Tibial nerve (tissue), 4 donors: ENCODE measurements around the gene LIN37. TPM values are rescaled to one million over a fixed set of nuclear protein-coding genes. Genes with fewer than 3 reads are reported as not detected.

Experiments used
- DNase-seq, 2 donors: peaks; one replicate each; pipeline ENCODE4 v3.0.0-alpha.2; 2019; ENCODE audit warnings: low spot score in 2 of 2
- H3K27ac ChIP-seq, 4 donors: fragments of 200-600 bp; sonication (generic) in 3 of 4; one replicate each; pipeline ENCODE4 v1.5.1; 2017 to 2019; ENCODE audit warnings: mild to moderate bottlenecking in 1 of 4
- H3K27me3 ChIP-seq, 2 donors: fragments of 200-600 bp; sonication (generic) in 1 of 2; one replicate each; pipeline versions ENCODE4 v1.5.1 to v1.6.0; 2017 to 2019
- H3K36me3 ChIP-seq, 3 donors: fragments of 200-600 bp; sonication (generic); one replicate each; pipeline ENCODE4 v1.5.1; 2018 to 2019
- H3K4me1 ChIP-seq, 4 donors: fragments of 200-600 bp; sonication (generic) in 3 of 4; one replicate each; pipeline ENCODE4 v1.5.1; 2017 to 2019
- H3K4me3 ChIP-seq, 4 donors: fragments of 200-600 bp; sonication (generic) in 3 of 4; one replicate each; pipeline ENCODE4 v1.5.1; 2017 to 2019; ENCODE audit warnings: mild to moderate bottlenecking in 1 of 4, moderate library complexity in 1 of 4
- H3K9me3 ChIP-seq, 4 donors: fragments of 200-600 bp; sonication (generic) in 3 of 4; one replicate each; pipeline ENCODE4 v1.5.1; 2017 to 2019
- CTCF ChIP-seq, 5 experiments: fragments of 200-600 bp in 3 of 5; fragments of 450-650 bp in 2 of 5; sonication (generic) in 3 of 5; IDR thresholded peaks; one replicate each; pipeline ENCODE4 v1.5.1; 2016 to 2019; ENCODE audit warnings: antibody characterized with exemption in 5 of 5, mild to moderate bottlenecking in 3 of 5, moderate library complexity in 2 of 5
- EP300 ChIP-seq, 2 donors: sonication (generic); formaldehyde crosslinking; IDR thresholded peaks; one replicate each; pipeline ENCODE4 v1.6.1; 2017; ENCODE audit warnings: antibody characterized with exemption in 2 of 2, mild to moderate bottlenecking in 1 of 2
- POLR2A ChIP-seq, 2 donors: fragments of 450-650 bp; IDR thresholded peaks; one replicate each; pipeline ENCODE4 v1.6.1; 2017; ENCODE audit warnings: antibody characterized with exemption in 2 of 2, mild to moderate bottlenecking in 2 of 2, moderate library complexity in 2 of 2
- WGBS, 2 donors: methylation state at CpG; one replicate each; pipeline ENCODE4 v1.1.5; 2018; 5-methylcytosine and 5-hydroxymethylcytosine counted together
- total RNA-seq, 4 donors: library from RNA; depleted of rRNA; stranded (reverse); fragments of >200 nt; gene quantifications; one replicate each; pipeline ENCODE4 v1.1.0, GENCODE V29; 2016

LIN37 gene
- total RNA-seq, 4 donors from 2014 or later = 18.1 to 32.7 (median 20.6) TPM

GRCh38 chr19:35796645-35797542, 48.5 kb downstream of the LIN37 start:
- whole genome bisulfite sequencing, 2 donors = 14 to 16% methylated on average over 39 of the region's 39 CpGs
- Histone ChIP-seq H3K4me1 (peaks cover 0 to 8% (median 0%) of the 10 kb centered on the region in 4 donors), H3K27me3 (peaks cover 0 to 48% of the 10 kb centered on the region in 2 donors), H3K9me3 (peaks cover 0 to 6% (median 0%) of the 10 kb centered on the region in 4 donors), H3K4me3 (peak overlapping the region in 1 of 4 donors; percentile 15), H3K36me3 (no peaks in the 10 kb centered on the region), H3K27ac (no peak overlapping the region)
- DNase-seq = no peak
- no peak for TF ChIP-seq CTCF (IDR thresholded peaks at IDR 0.05)
- no peak for TF ChIP-seq EP300 (IDR thresholded peaks at IDR 0.05)
- TF ChIP-seq POLR2A (IDR thresholded peaks at IDR 0.05) = no peak

DNA sequence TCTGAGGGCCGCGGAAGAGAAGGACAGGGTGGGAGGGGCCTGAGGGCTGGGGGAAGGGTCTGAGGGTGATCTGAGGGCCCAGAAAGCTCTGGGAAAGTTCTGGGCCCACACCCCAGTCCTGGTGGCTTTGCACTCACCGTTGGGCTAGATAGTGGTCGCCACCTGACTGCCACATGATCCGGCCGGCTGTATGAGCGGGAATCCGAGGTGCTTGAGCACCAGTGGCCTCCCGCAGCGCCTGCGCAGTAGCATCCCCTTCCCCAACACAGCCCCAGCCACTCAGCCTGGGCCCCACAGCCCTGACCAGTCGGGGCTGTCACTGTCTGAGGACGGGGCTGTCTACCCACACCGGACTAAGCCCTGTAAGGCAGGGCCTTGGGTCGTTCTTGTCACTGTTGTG, 49.3 kb downstream of the LIN37 start:
- no peak overlapping the region for H3K27ac ChIP-seq
- peaks cover 0 to 9% (median 0%) of the 10 kb centered on the region in 4 donors for H3K9me3 ChIP-seq
- peaks cover 0 to 8% (median 0%) of the 10 kb centered on the region in 4 donors for H3K4me1 ChIP-seq
- DNase-seq = no peak
- H3K27me3 ChIP-seq = peaks cover 0 to 48% of the 10 kb centered on the region in 2 donors
- 3 to 12% methylated on average over 9 to 12 of the region's 15 CpGs for WGBS, 2 donors
- H3K36me3 ChIP-seq = no peaks in the 10 kb centered on the region
- TF ChIP-seq CTCF (IDR thresholded peaks at IDR 0.05) = no peak
- no peak for TF ChIP-seq EP300 (IDR thresholded peaks at IDR 0.05)
- no peak for TF ChIP-seq POLR2A (IDR thresholded peaks at IDR 0.05)
- H3K4me3 ChIP-seq = peak overlapping the region in 1 of 4 donors; percentile 15

DNA sequence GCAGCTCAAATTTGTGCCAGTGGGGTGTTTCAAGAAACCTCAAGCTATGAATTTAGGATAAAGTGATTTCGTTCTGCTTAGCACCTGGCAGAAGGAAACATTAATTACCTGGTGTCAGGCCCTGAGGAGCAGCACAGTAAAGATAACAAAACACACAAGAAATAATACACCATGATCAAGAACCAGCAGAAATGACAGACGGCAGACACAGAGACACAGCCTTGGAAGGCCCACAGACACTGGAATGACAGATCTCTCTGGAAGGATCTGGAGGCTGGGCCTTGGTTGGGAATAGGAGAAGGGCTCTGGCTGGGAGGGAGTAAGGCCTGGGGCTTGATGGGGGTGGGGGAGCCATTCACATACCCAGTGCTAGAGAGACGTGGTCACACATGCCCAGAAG, 53.5 kb downstream of the LIN37 start:
- H3K4me3 ChIP-seq = no peak overlapping the region
- H3K27me3 ChIP-seq = peaks cover 0 to 35% of the 10 kb centered on the region in 2 donors
- no peak for DNase-seq
- H3K4me1 ChIP-seq = peaks cover 0 to 8% (median 0%) of the 10 kb centered on the region in 4 donors
- TF ChIP-seq EP300 (IDR thresholded peaks at IDR 0.05) (no peak), POLR2A (IDR thresholded peaks at IDR 0.05) (no peak), CTCF (IDR thresholded peaks at IDR 0.05) (no peak)
- peaks cover 0 to 9% (median 0%) of the 10 kb centered on the region in 4 donors for H3K9me3 ChIP-seq
- 58 to 59% methylated on average over 3 of the region's 3 CpGs for WGBS, 2 donors
- no peak overlapping the region for H3K27ac ChIP-seq
- no peaks in the 10 kb centered on the region for H3K36me3 ChIP-seq

Other genes with a start within 250 kb of the LIN37 start
- gene DMKN, start 234.9 kb upstream of the LIN37 start, total RNA-seq = 10 to 100 TPM in 3 of 4 donors, 1 to 10 TPM in 1; 8.2 to 33.5 (median 26.5) TPM
- gene SBSN, start 220.3 kb upstream of the LIN37 start, total RNA-seq = not detected
- not detected for gene GAPDHS, start 215.1 kb upstream of the LIN37 start, total RNA-seq
- gene TMEM147, start 202.9 kb upstream of the LIN37 start, total RNA-seq = 100 to 1,000 TPM in 1 of 4 donors, 10 to 100 TPM in 3; 63.8 to 103 (median 68.2) TPM
- under 1 TPM in 1 of 4 donors, not detected in 3; 0.63 TPM for gene ATP4A, start 184.9 kb upstream of the LIN37 start, total RNA-seq
- not detected for gene PMIS2, start 162.4 kb upstream of the LIN37 start, total RNA-seq
- 10 to 100 TPM in 3 of 4 donors, 1 to 10 TPM in 1; 9.8 to 17.1 (median 11.0) TPM for gene HAUS5, start 135.8 kb upstream of the LIN37 start, total RNA-seq
- gene RBM42, start 119.5 kb upstream of the LIN37 start, total RNA-seq = 10 to 100 TPM; 77.4 to 88.3 (median 80.0) TPM
- gene ETV2, start 106.8 kb upstream of the LIN37 start, total RNA-seq = 1 to 10 TPM in 1 of 4 donors, under 1 TPM in 1, not detected in 2; 0.84 to 2.2 TPM
- 100 to 1,000 TPM; 293 to 338 (median 316) TPM for gene COX6B1, start 100.3 kb upstream of the LIN37 start, total RNA-seq
- not detected for gene UPK1A, start 82.1 kb upstream of the LIN37 start, total RNA-seq
- not detected for gene ZBTB32, start 44.0 kb upstream of the LIN37 start, total RNA-seq
- 10 to 100 TPM; 12.9 to 38.7 (median 25.5) TPM for gene KMT2B, start 30.6 kb upstream of the LIN37 start, total RNA-seq
- 10 to 100 TPM in 2 of 4 donors, 1 to 10 TPM in 2; 4.8 to 25.5 (median 10.7) TPM for gene IGFLR1, start 6.1 kb upstream of the LIN37 start, total RNA-seq
- gene U2AF1L4, start 3.2 kb upstream of the LIN37 start, total RNA-seq = 10 to 100 TPM; 17.8 to 51.1 (median 43.2) TPM
- gene PSENEN, start 2.9 kb upstream of the LIN37 start, total RNA-seq = 10 to 100 TPM; 33.1 to 46.7 (median 40.3) TPM
- 100 to 1,000 TPM in 3 of 4 donors, 10 to 100 TPM in 1; 85.2 to 190 (median 124) TPM for gene HSPB6, start 8.5 kb downstream of the LIN37 start, total RNA-seq
- gene PROSER3, start 9.6 kb downstream of the LIN37 start, total RNA-seq = 10 to 100 TPM; 14.2 to 32.7 (median 19.9) TPM
- gene ARHGAP33, start 27.0 kb downstream of the LIN37 start, total RNA-seq = 10 to 100 TPM in 3 of 4 donors, 1 to 10 TPM in 1; 6.6 to 46.8 (median 26.1) TPM
- not detected for gene PRODH2, start 64.3 kb downstream of the LIN37 start, total RNA-seq
- gene NPHS1, start 103.9 kb downstream of the LIN37 start, total RNA-seq = not detected
- under 1 TPM in 1 of 4 donors, not detected in 3; 0.44 TPM for gene KIRREL2, start 108.3 kb downstream of the LIN37 start, total RNA-seq
- 10 to 100 TPM in 2 of 4 donors, 1 to 10 TPM in 2; 8.7 to 19.7 (median 10.7) TPM for gene APLP1, start 120.0 kb downstream of the LIN37 start, total RNA-seq
- gene NFKBID, start 152.0 kb downstream of the LIN37 start, total RNA-seq = 10 to 100 TPM; 15.1 to 23.8 (median 21.8) TPM
- 10 to 100 TPM; 10.5 to 37.6 (median 15.5) TPM for gene HCST, start 154.0 kb downstream of the LIN37 start, total RNA-seq
- gene TYROBP, start 159.7 kb downstream of the LIN37 start, total RNA-seq = 100 to 1,000 TPM in 3 of 4 donors, 10 to 100 TPM in 1; 41.4 to 122 (median 117) TPM
- 10 to 100 TPM in 2 of 4 donors, 1 to 10 TPM in 2; 5.0 to 20.4 (median 8.6) TPM for gene LRFN3, start 187.8 kb downstream of the LIN37 start, total RNA-seq
- gene SDHAF1, start 246.6 kb downstream of the LIN37 start, total RNA-seq = 10 to 100 TPM; 67.8 to 88.9 (median 77.1) TPM